Fibroblast of lung (primary cell): Measurements from ENCODE around the gene PLXNA4.

Experiments
- CTCF ChIP-seq, 2 donors: IDR thresholded peaks in 1 of 2; conservative IDR thresholded peaks in 1 of 2; 1 replicate in 1 of 2; 2 replicates in 1 of 2; pipeline ENCODE4 v1.5.1; 2011 to 2012; ENCODE audit warnings: low read length in 2 of 2, control low read depth in 1 of 2, inconsistent platforms in 1 of 2, low read depth in 1 of 2, mild to moderate bottlenecking in 1 of 2
- EZH2 ChIP-seq: IDR thresholded peaks from 2 replicates; pipeline ENCODE4 v1.5.1; 2012; ENCODE audit warnings: low read length, control low read depth, mild to moderate bottlenecking; ENCODE audit errors: missing control alignments

- peak in 1 of 2 donors; percentile 9 for TF ChIP-seq CTCF (conservative IDR thresholded peaks at IDR 0.05 in 1 of 2, IDR thresholded peaks at IDR 0.05 in 1 of 2; ENCODE audit: low read depth in 1 of 2, low read length in 2 of 2)
- TF ChIP-seq EZH2, result no peak
Measured at GRCh38 chr7:132557489-132558044, 18.7 kb downstream of the PLXNA4 start.
